ENCODE results near the gene KRT4.
"Not testable (repeated sequence)": the region's sequence is repeated elsewhere in the genome, so short reads cannot be mapped to it uniquely, and the experiment has no call there.

DNA sequence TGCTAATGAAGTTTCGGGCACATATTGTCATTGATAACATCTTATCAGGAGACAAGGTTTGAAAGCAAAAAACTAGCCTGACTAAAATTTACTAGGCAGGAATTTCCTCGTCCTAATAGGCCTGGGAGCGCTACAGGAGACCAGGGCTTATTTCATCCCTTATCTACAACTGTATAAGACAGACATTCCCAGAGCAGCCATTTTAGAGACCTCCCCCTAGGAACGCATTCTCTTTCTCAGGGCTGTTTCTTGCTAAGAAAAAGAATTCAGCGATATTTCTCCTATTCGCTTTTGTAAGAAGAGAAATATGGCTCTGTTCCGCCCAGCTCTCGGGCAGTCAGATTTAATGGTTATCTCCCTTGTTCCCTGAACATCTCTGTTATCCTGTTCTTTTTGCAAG is 52.7 kb downstream of the KRT4 start:
- TF ChIP-seq EP300 (IDR thresholded peaks at IDR 0.05; ENCODE audit: borderline replicate concordance): peak; percentile 49
- not testable (repeated sequence) for TF ChIP-seq TAF1, ZBTB7A (IDR thresholded peaks at IDR 0.05; ENCODE audit: low read depth)

Measured in Ishikawa (cell line).